Retinal pigment epithelial cell (primary cell): Measurements from ENCODE around the gene USP9Y.
"Not testable (repeated sequence)": the region's sequence is repeated elsewhere in the genome, so short reads cannot be mapped to it uniquely, and the experiment has no call there.

ENCODE experiments used
- DNase-seq: peaks from one replicate; pipeline ENCODE4 v3.0.0-alpha.2; 2010; ENCODE audit warnings: low read depth
- H3K4me3 ChIP-seq: 2 replicates; pipeline ENCODE4 v1.5.1; 2011; ENCODE audit warnings: mild to moderate bottlenecking, low read length, control low read depth, moderate library complexity
- CTCF ChIP-seq: conservative IDR thresholded peaks from 2 replicates; pipeline ENCODE4 v1.5.1; 2011; ENCODE audit warnings: low read depth, low read length, control low read depth, inconsistent platforms

The USP9Y gene, protein sequence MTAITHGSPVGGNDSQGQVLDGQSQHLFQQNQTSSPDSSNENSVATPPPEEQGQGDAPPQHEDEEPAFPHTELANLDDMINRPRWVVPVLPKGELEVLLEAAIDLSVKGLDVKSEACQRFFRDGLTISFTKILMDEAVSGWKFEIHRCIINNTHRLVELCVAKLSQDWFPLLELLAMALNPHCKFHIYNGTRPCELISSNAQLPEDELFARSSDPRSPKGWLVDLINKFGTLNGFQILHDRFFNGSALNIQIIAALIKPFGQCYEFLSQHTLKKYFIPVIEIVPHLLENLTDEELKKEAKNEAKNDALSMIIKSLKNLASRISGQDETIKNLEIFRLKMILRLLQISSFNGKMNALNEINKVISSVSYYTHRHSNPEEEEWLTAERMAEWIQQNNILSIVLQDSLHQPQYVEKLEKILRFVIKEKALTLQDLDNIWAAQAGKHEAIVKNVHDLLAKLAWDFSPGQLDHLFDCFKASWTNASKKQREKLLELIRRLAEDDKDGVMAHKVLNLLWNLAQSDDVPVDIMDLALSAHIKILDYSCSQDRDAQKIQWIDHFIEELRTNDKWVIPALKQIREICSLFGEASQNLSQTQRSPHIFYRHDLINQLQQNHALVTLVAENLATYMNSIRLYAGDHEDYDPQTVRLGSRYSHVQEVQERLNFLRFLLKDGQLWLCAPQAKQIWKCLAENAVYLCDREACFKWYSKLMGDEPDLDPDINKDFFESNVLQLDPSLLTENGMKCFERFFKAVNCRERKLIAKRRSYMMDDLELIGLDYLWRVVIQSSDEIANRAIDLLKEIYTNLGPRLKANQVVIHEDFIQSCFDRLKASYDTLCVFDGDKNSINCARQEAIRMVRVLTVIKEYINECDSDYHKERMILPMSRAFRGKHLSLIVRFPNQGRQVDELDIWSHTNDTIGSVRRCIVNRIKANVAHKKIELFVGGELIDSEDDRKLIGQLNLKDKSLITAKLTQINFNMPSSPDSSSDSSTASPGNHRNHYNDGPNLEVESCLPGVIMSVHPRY (N-terminal part only)

DNA sequence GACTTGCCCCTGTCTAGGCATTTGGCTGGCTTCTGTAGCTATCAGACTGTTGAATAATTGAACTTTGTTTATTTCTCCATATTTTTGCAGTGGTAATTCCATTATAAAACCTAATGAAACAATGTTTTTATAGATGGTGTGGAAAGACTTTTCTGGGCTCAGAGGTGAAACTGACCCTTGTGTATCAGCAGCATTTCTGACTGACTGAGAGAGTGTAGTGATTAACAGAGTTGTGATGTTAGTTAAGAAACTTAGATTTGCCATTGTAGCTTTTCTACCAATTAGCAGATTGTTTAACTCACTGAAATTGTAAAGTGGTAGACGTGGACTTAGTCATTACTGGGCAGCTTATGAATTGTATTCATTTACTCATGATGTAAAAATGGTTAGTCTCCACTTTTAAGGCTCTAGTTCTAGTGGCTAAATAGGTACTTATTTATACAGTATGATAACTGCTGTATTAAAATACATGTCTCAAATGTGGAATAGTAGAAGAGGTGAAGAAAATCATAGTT is at the start of gene USP9Y:
TSS of gene USP9Y (plus strand) at position 51 of the 515 bp plus-strand sequence. CDS start 8,217 bp downstream, outside the sequence.
- no peak for TF ChIP-seq CTCF
- DNase-seq: no peak
- H3K4me3 ChIP-seq: no peak within 1 kb of the TSS

DNA sequence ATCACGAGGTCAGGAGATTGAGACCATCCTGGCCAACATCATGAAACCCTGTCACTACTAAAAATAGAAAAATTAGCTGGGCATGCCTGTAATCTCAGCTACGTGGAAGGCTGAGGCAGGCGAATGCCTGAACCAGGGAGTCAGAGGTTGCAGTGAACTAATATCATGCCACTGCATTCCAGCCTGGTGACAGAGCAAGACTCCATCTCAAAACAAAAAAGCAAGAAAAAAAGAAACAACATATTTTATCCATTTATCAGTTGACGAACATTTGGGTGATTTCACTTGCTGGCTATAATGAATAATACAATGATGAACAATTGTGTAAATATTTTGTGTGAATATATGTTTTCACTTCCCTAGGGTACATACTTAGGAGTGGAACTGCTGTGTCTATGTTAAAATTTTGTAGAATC is 49.4 kb upstream of the USP9Y start:
- TF ChIP-seq CTCF: no peak
- H3K4me3 ChIP-seq: no peak overlapping the region

DNA sequence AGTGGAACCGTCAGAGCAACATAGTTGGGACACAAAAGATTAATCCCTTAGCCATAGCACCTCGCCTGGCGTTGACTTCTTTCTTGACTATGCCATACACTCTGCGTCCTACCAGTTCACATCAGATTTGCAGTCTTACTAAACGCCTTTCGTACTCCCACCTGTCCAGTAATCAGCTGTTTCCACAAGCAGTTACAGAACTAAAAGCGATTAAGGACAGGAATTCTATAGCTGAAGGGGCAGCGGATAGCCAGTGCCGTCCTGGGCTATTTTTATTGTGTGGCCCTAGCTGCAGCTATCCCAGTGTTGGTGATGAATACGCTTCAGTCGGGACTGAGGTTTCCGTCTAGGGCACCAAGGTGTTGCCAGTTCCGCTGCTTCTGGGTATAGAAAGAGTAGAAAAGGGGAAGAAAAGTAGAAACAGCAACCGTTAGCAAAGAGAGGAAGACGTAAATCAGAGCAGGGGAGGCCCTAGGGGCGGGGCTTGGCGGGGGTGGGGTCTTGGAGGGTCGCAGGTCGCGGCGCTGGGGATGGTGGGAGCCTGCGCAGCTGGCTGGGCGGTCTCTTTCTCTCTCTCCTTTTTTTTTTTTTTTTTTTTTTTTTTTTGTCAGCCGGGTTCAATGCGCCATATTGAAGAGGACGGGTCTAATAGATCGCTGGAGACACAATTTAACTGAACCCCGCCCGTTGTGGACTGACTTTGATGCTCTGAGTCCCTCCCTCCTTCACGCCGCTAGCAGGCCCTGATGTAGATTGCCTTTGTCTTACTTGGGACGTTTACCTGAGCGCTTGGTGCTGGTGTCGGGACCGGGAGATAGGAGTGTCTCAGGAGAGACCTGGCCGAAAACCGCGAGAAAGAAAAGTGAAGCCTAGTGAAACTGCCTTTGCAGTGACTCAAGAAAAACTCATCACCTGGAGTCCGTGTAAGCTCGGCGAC is 39.0 kb upstream of the USP9Y start:
- H3K4me3 ChIP-seq: no peak overlapping the region
- TF ChIP-seq CTCF: no peak
- no peak for DNase-seq

More for the DNA sequence above, 49.4 kb upstream of the USP9Y start:
- DNase-seq: no peak

- no peak for TF ChIP-seq CTCF
- H3K4me3 ChIP-seq: no peak overlapping the region
- DNase-seq: no peak
Observed at GRCh38 chrY:12662745-12663591, 38.1 kb upstream of the USP9Y start.

- DNase-seq, H3K4me3 ChIP-seq: not testable (repeated sequence)
Observed at GRCh38 chrY:12663845-12664244, 37.2 kb upstream of the USP9Y start.

- no peak for DNase-seq
- no peak overlapping the region for H3K4me3 ChIP-seq
- no peak for TF ChIP-seq CTCF
Observed at GRCh38 chrY:12678111-12678510, 22.9 kb upstream of the USP9Y start.
